LHCN-M2 (cell line): ENCODE results near the gene RPUSD1. TPM values are rescaled to one million over a fixed set of nuclear protein-coding genes. Genes with fewer than 3 reads are reported as not detected.
"Not testable (repeated sequence)": the region's sequence is repeated elsewhere in the genome, so short reads cannot be mapped to it uniquely, and the experiment has no call there.

ENCODE experiments used
- DNase-seq: peaks from one replicate; pipeline ENCODE4 v3.0.0-alpha.2; 2012; ENCODE audit warnings: low read depth
- total RNA-seq: library from RNA; depleted of rRNA; stranded (reverse); fragments of >200 nt; gene quantifications from 2 replicates; pipeline ENCODE4 v1.2.3, GENCODE V29; 2014

Gene RPUSD1
- total RNA-seq, 1 experiment from 2014 or later: 46.0 TPM

GRCh38 chr16:768428-768827 is 19.8 kb downstream of the RPUSD1 start:
- no peak for DNase-seq

- no peak for DNase-seq
These were observed 20.4 kb downstream of the RPUSD1 start for GRCh38 chr16:767743-768235.

GRCh38 chr16:766820-767640 is 21.2 kb downstream of the RPUSD1 start:
- DNase-seq: no peak

GRCh38 chr16:766008-766819 is 22.0 kb downstream of the RPUSD1 start:
- DNase-seq: no peak

- no peak for DNase-seq
These were observed 22.7 kb downstream of the RPUSD1 start for GRCh38 chr16:765488-765865.

GRCh38 chr16:764848-765487 is 23.2 kb downstream of the RPUSD1 start:
- no peak for DNase-seq

GRCh38 chr16:764184-764750 is 23.9 kb downstream of the RPUSD1 start:
- DNase-seq: no peak

- no peak for DNase-seq
These were observed 24.6 kb downstream of the RPUSD1 start for GRCh38 chr16:763369-764183.

- DNase-seq: no peak
These were observed 25.4 kb downstream of the RPUSD1 start for GRCh38 chr16:762595-763268.

GRCh38 chr16:761625-762513 is 26.3 kb downstream of the RPUSD1 start:
- no peak for DNase-seq

- no peak for DNase-seq
These were observed 27.4 kb downstream of the RPUSD1 start, which contains the start of gene MSLN for GRCh38 chr16:760545-761343. Gene MSLN (plus strand): TSS chr16:760734. CDS start chr16:762681, 1,947 bp downstream.

- no peak for DNase-seq
These were observed 28.1 kb downstream of the RPUSD1 start for GRCh38 chr16:760065-760464.

- DNase-seq: no peak
These were observed 28.9 kb downstream of the RPUSD1 start for GRCh38 chr16:759110-759910.

GRCh38 chr16:756428-756827 is 31.8 kb downstream of the RPUSD1 start:
- no peak for DNase-seq

- no peak for DNase-seq
These were observed 33.5 kb downstream of the RPUSD1 start for GRCh38 chr16:754656-755055.

- not testable (repeated sequence) for DNase-seq
These were observed 34.0 kb downstream of the RPUSD1 start for GRCh38 chr16:754121-754607.

- DNase-seq: no peak
These were observed 36.2 kb downstream of the RPUSD1 start for GRCh38 chr16:752007-752312.
